Stimulated activated CD4-positive, alpha-beta T cell treated with anti-CD3 and anti-CD28 coated beads, Interleukin-1b, Interleukin-23, amount 100 ng/mL, for 1 hour (primary cell): ENCODE data around the gene NTF3.

ENCODE experiments used
- DNase-seq, 2 donors: peaks; one replicate each; pipeline ENCODE4 v3.0.0-alpha.2; 2020; ENCODE audit warnings: low read depth in 2 of 2

NTF3 gene

DNA sequence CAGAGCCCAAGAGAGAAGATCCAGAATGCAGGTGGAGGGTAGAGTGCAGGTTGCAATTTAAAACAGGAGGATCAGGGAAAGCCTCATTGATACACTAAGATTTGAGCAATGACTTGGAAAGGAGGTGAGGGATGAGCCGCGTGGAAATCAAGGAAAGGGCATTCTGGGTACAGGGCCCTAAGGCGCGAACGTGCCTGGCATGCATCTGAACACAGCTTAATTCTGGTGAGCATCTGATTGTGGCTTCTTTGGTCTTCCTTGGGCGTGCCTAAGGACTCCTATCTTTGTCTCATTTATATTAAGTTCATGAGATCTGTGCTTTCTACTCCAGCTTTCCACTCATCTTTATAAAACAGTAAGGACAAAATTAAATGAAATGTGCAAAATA is 79.3 kb downstream of the NTF3 start:
- no peak for DNase-seq

DNA sequence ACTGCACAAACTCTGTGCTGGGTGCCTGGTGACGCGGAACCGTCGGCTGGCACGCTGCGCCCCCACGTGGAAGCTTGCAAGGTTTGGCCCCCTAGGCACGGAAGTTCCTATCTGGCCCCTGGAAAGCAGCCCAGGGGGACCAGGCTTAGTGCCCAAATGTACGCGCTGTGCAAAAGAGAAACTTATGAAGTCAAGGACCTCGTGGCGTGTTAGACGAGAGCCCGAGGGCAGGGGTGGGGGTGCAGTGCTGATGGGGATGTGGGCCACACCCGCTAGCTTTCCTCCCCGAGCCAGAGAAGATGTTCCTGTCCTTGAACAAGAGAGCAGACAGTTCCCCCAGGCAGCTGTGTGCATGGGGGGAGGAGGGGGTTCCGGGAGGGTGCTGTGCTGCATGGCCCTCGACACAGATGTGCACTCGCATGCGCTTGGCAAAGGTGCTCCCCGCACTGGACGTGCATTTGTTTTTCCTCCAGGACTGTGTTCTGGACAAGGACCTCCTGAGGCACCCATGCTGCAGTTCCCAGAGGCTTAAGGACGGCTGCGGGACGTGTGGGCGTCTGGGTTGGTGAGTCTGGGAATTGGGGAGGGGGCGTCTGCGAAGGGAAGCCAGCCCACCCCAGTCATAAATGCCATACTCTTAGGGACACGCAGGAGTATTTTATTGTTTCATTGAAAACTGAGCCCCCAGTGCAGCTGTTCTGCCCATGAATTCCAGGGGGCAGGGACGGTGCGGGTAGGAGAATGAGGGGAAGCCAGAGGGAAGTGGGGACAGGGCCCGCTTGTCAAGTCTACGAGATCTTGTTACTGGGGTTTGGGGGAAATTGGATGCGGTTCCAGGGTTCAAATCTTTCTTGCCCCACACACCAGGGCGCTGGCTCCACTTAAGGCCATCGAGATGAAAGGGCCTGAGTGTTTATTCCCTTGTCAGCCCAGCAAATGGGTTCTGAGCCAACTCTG is 80.0 kb downstream of the NTF3 start:
- no peak for DNase-seq

GRCh38 chr12:5512601-5512970 is 80.7 kb downstream of the NTF3 start:
- DNase-seq, result no peak

DNA sequence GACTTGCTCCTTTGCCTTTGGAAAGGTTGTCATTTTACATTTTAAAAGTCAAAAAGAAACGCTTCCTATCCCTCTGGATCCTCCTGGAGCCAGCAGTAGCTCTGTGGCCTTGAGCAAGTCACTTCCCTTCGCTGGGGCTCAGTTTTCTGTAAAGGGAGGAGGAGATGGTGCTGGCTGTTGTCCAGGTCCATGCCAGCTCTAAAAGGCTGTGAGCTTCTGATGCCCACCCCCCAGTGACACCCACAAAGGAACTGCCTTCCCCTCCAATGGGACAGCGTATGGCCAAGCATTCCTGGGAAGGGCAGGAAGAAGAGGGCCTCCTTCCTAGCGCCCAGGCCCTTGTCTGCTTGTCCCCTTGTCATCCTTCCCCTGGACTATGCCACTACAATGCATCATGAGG is 81.5 kb downstream of the NTF3 start:
- no peak for DNase-seq

- no peak for DNase-seq
Observed at GRCh38 chr12:5514016-5514415, 82.1 kb downstream of the NTF3 start.

GRCh38 chr12:5514545-5514944 is 82.6 kb downstream of the NTF3 start:
- no peak for DNase-seq

GRCh38 chr12:5515458-5515857 is 83.5 kb downstream of the NTF3 start:
- DNase-seq, result no peak

DNA sequence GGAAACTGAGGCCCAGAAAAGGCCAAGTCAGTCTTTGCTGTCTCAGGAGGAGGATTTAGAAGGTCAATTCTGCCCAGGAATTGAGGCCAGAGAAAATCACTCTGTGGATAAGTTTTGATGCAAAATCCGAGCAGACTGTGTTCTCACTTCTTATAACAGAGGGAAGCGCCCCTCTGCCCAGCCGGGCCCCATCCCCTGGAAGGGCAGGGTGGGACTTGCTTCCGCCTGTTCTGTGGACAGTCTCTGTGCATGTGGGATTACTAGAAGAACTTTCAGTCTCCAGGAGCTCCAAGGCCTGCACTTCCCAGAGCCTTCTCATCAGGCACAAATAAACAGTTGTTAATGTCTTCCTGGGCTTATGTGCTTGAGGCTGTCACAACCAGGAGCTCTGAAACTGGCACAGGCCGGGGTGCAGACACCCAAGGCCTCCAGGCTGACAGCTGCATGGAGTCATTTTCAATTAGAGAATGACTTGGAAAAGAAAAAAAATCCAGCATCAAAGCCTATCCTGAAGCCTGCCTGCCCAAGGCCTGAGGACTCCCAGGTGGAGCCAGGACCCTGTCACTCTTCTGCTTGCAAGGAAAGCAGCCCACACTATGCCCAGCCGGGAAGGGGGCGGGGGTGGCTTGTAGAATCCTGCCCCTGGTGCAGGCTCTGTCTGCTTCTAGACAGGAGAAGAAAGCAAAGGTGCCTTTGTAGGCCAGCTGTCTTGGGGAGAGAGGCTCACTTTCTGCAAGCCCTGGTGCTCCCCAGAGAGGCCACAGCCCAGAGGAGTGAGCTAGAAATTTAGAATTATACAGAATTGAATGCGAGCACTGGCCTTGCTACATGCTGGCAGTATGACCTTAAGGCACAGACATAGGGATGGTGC is 84.7 kb downstream of the NTF3 start:
- no peak for DNase-seq

DNA sequence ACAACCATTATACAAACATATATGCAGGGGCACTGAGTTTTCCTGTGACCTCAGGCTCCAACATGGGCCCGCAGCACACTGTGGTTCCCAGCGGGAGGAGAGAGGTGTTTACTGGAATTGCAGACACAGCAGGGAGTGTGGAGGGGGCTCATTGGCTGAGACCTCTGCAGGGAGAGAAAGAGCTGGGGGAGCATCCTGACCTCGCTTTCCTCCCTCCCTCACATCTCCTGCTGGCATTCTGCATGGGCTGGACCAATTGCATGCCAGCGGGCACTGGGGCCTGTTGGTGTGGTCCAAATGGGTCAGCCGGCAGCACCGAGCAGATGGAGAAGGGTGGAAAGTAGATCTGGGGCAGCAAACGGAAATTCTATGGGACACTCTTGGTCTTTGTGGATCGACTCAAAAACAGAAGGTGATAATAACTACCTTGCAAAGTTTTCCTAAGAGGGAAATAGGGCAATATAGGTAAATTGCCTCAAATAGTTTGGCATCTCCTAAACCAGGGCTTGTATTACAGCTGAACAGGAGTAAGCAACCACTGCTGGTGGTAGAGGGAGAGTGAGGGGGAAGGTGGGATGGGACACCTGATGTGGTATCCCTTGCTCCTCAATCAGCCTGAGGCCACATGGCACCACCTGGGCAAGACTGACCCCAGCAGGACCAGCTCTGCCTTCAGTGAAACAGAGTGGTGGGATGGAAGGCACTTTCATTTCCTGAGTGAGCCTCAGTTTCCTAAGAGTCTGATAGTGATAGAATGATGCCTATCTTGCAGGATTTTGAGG is 86.9 kb downstream of the NTF3 start:
- no peak for DNase-seq

DNA sequence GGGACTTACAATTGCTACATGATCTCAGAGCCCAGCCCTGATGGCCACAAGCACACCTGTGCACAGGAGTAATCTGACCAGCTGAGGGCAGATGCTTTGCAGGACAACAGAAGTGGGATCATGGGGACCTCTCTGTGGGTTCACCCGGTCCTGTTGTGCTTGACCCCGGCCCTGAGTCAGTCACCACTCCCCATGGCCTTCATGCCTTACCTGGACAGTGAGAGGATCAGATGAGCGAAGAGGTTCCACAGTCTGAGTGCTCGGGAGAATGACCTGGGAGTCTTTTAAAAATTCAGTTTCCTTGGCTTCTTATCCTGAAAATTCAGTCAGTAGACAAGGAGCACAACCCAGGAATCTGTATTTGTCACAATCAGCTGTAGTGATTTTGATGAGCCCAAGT is 88.1 kb downstream of the NTF3 start:
- DNase-seq, result no peak

DNA sequence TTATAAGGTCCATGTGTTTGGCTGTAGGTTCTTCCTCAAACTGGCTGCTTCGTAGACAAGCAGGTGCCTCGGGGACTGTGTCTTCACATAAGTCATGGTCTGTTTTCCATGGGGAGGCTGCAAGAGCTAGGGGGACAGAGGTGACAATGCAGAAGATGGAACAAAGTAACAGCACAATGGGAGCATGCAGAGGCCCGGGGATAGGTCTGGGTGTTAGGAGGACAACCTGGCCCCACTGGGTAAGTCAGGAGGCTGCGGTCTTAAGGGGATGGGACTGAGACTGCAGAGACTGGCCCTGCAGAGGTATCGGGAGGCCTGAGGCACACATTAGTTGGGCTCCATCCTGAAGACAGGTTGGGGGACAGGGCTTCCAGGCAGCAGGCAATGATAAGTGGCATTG is 88.9 kb downstream of the NTF3 start:
- DNase-seq, result no peak

- no peak for DNase-seq
Observed at GRCh38 chr12:5521456-5522325, 89.8 kb downstream of the NTF3 start.

GRCh38 chr12:5522432-5523335 is 90.8 kb downstream of the NTF3 start:
- DNase-seq, result no peak

DNA sequence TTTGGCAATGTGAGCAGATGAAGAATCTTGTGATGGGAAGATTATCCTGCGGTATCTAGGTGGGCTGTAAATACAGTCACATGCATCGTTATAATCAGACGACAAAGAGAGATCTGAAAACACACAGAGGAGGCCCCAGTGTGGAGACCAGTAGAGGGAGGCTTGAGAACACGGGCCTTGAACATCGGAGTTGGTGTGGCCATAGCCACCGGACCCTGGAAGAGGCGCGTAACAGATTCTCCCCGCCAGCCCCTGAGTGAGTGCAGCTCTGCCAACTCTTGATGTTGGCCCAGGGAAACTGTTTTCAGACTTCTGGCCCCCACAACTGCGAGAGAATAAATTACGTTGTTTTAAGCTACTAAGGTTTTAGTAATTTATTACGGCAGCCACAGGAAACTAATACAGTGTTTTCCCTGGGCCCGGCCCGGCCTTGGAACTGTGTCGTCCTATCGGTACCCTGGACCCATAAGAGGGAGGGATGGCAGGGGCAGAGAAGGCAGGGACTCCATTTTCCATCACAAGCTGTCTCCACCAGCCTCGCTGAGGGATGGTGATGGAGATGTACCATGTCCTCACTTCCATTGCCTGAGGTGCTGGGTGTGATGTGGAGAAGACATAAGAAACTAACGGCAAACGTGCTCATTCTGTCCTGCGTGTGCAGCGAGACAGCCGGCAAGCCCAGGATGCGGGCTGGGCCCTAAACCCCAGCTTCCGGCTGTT is 91.6 kb downstream of the NTF3 start:
- DNase-seq, result no peak

- no peak for DNase-seq
Observed at GRCh38 chr12:5524116-5524768, 92.3 kb downstream of the NTF3 start.

GRCh38 chr12:5524769-5525436 is 93.0 kb downstream of the NTF3 start:
- DNase-seq, result no peak

DNA sequence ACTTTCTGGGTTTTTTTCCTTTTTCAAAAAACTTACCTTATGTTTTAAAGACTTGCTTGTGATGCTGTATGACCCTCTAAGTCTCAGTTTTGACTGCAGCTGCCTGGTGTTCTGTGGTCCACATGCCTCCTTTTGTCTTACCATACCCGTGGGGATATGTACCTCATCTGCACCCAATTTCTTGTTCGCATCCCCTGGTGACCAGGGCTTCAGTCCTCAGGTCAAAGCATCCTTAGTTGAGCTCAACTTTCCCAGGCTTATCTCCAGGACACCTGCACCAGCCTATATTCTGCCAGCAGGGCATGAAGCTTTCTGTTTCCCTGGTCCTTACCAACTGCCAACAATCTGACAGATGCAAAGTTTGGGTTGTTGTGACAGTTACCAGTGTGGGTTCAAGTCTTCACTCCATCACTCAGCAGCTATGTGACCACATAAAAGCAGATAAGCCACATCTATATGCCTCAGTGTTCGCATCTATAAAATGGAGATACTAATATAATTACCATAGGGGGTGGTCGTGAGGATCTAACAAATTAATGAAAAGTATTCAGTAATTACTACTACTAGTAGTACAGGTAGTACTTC is 94.0 kb downstream of the NTF3 start:
- no peak for DNase-seq

- no peak for DNase-seq
Observed at GRCh38 chr12:5533368-5533767, 101.5 kb downstream of the NTF3 start.
